ENCODE measurements around the gene IGDCC3.

IGDCC3 gene

DNA sequence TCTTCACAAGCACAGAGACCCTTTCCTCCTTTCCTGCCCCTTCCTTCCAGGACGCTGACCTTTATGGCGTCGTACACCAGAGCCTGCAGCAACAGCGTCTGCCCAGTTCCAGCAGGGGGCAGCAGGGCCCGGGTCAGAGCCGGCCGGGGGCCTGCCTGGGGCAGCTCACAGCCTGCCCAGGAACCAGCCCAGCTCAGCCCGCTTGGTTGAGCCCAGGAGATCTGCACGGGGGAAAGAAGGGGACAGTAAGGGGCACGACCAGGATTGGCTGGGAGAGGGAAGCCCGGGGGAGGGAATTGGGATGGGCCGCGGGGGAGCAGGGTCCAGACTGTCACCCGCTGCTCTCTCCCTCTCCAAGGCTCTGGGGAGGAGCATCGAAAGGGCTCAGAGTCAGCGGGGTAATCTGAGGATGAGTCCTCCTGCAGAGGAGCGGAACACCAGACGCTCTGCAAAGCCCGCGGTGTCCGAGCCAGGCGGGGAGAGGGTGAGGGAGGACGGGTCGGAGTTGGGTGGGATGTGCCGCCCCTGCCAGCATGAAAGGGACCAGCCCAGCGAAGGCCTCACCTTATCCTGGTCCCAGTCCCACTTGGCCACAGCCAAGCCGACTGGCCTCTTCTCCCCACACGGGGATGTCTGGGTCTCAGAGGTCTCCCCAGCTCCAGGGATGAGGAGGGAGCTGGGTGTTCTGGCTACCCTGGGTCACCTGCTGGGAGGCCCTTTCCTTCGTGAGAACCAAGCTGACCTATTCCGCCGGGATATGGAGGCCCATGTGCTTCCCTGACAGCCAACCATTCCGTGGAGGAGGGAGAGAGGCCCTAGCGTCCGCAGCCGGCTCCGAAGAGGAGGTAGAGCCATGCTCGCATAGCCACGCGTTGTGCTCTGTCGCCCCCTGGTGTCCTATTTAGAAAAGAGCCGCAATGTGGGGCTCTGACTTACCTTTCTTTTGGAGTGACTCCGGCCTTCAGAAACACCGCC is 7.4 kb upstream of the IGDCC3 start:
- H3K27ac ChIP-seq (ENCODE audit: low read depth, low read length) = no peak overlapping the region
- H3K4me3 ChIP-seq (ENCODE audit: insufficient read depth, low read length, poor library complexity, severe bottlenecking) = no peak overlapping the region
- H3K79me2 ChIP-seq (ENCODE audit: insufficient read depth, low read length) = no peaks in the 10 kb centered on the region
- no peaks in the 10 kb centered on the region for H3F3A ChIP-seq (ENCODE audit: insufficient read depth)
- no peaks in the 10 kb centered on the region for H3K36me3 ChIP-seq (ENCODE audit: low read length)
- H3K9me3 ChIP-seq (ENCODE audit: insufficient read depth, low read length) = no peaks in the 10 kb centered on the region
- peak overlapping the region; percentile 32 for H3K4me2 ChIP-seq (ENCODE audit: low read depth, low read length, poor library complexity, severe bottlenecking)
- no peaks in the 10 kb centered on the region for H4K20me1 ChIP-seq (ENCODE audit: low read depth, low read length)
- peak overlapping the region; percentile 54 for H2AFZ ChIP-seq (ENCODE audit: low read depth, low read length, severe bottlenecking)
- no peak for TF ChIP-seq EZH2phosphoT487 (conservative IDR thresholded peaks at IDR 0.05; ENCODE audit: low read length)
- TF ChIP-seq, protein P1, sequence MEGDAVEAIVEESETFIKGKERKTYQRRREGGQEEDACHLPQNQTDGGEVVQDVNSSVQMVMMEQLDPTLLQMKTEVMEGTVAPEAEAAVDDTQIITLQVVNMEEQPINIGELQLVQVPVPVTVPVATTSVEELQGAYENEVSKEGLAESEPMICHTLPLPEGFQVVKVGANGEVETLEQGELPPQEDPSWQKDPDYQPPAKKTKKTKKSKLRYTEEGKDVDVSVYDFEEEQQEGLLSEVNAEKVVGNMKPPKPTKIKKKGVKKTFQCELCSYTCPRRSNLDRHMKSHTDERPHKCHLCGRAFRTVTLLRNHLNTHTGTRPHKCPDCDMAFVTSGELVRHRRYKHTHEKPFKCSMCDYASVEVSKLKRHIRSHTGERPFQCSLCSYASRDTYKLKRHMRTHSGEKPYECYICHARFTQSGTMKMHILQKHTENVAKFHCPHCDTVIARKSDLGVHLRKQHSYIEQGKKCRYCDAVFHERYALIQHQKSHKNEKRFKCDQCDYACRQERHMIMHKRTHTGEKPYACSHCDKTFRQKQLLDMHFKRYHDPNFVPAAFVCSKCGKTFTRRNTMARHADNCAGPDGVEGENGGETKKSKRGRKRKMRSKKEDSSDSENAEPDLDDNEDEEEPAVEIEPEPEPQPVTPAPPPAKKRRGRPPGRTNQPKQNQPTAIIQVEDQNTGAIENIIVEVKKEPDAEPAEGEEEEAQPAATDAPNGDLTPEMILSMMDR (IDR thresholded peaks at IDR 0.05; ENCODE audit: insufficient read depth, low read length, poor library complexity, severe bottlenecking) = peak; percentile 96
- peak overlapping the region; percentile 5 for H3K9ac ChIP-seq (ENCODE audit: low read length)
- no peaks in the 10 kb centered on the region for H3K9me2 ChIP-seq (replicated peaks; ENCODE audit: insufficient read depth, low read length)
- no peaks in the 10 kb centered on the region for H3K27me3 ChIP-seq (ENCODE audit: low read length)

DNA sequence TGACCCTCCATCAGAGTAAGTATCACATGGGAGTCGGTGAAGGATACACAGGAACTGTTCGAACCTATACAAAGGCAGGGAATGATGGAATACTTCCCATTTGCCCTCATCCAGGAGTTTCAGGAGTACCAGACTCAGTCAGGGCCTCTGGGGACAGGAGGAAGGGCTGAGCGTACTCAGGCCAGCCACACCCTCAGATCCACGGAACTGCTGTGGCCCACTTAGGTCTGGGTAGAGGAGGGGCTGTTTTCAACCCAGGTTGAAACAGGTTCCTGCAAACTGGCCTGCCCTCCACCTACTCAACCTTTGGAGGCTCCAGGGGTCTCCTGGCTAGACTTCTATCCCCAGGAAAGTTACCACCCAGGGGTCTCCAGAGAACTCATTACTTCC is 6.7 kb upstream of the IGDCC3 start:
- no peak overlapping the region for H2AFZ ChIP-seq (ENCODE audit: low read depth, low read length, severe bottlenecking)
- H3K4me3 ChIP-seq (ENCODE audit: insufficient read depth, low read length, poor library complexity, severe bottlenecking) = no peak overlapping the region
- no peak overlapping the region for H3K4me2 ChIP-seq (ENCODE audit: low read depth, low read length, poor library complexity, severe bottlenecking)

GRCh38 chr15:65383991-65384390 is 6.2 kb upstream of the IGDCC3 start:
- Histone ChIP-seq H3K4me3 (ENCODE audit: insufficient read depth, low read length, poor library complexity, severe bottlenecking) (no peak overlapping the region), H3K9ac (ENCODE audit: low read length) (no peak overlapping the region), H4K20me1 (ENCODE audit: low read depth, low read length) (no peaks in the 10 kb centered on the region), H3K27ac (ENCODE audit: low read depth, low read length) (no peak overlapping the region), H3K36me3 (ENCODE audit: low read length) (no peaks in the 10 kb centered on the region), H3K9me3 (ENCODE audit: insufficient read depth, low read length) (no peaks in the 10 kb centered on the region), H3K9me2 (replicated peaks; ENCODE audit: insufficient read depth, low read length) (no peaks in the 10 kb centered on the region), H3F3A (ENCODE audit: insufficient read depth) (no peaks in the 10 kb centered on the region), H3K27me3 (ENCODE audit: low read length) (no peaks in the 10 kb centered on the region), H2AFZ (ENCODE audit: low read depth, low read length, severe bottlenecking) (no peak overlapping the region), H3K79me2 (ENCODE audit: insufficient read depth, low read length) (no peaks in the 10 kb centered on the region), H3K4me2 (ENCODE audit: low read depth, low read length, poor library complexity, severe bottlenecking) (no peak overlapping the region)
- TF ChIP-seq, protein P1 (IDR thresholded peaks at IDR 0.05; ENCODE audit: insufficient read depth, low read length, poor library complexity, severe bottlenecking) = no peak
- TF ChIP-seq EZH2phosphoT487 (conservative IDR thresholded peaks at IDR 0.05; ENCODE audit: low read length) = no peak

More for the DNA sequence above, 6.7 kb upstream of the IGDCC3 start:
- H3K9me3 ChIP-seq (ENCODE audit: insufficient read depth, low read length) = no peaks in the 10 kb centered on the region
- H3K27me3 ChIP-seq (ENCODE audit: low read length) = no peaks in the 10 kb centered on the region
- no peak for TF ChIP-seq EZH2phosphoT487 (conservative IDR thresholded peaks at IDR 0.05; ENCODE audit: low read length)
- TF ChIP-seq, protein P1 (IDR thresholded peaks at IDR 0.05; ENCODE audit: insufficient read depth, low read length, poor library complexity, severe bottlenecking) = no peak
- no peaks in the 10 kb centered on the region for H3F3A ChIP-seq (ENCODE audit: insufficient read depth)
- no peaks in the 10 kb centered on the region for H3K9me2 ChIP-seq (replicated peaks; ENCODE audit: insufficient read depth, low read length)
- H3K9ac ChIP-seq (ENCODE audit: low read length) = no peak overlapping the region
- no peak overlapping the region for H3K27ac ChIP-seq (ENCODE audit: low read depth, low read length)
- no peaks in the 10 kb centered on the region for H4K20me1 ChIP-seq (ENCODE audit: low read depth, low read length)
- no peaks in the 10 kb centered on the region for H3K36me3 ChIP-seq (ENCODE audit: low read length)
- H3K79me2 ChIP-seq (ENCODE audit: insufficient read depth, low read length) = no peaks in the 10 kb centered on the region
